GM18861 (cell line): ENCODE results near the gene ZBTB48.
"Not testable (repeated sequence)": the region's sequence is repeated elsewhere in the genome, so short reads cannot be mapped to it uniquely, and the experiment has no call there.

Experiments used
- ATAC-seq: cut with Tn5 transposase; IDR thresholded peaks from one replicate; pipeline ENCODE4 v1.9.1; 2021; ENCODE audit not compliant: unreplicated experiment

The ZBTB48 gene

GRCh38 chr1:6631058-6631457 lies 51.3 kb downstream of the ZBTB48 start:
- ATAC-seq = no peak

- ATAC-seq = no peak
These were observed 53.1 kb downstream of the ZBTB48 start for GRCh38 chr1:6632588-6633514.

- no peak for ATAC-seq
These were observed 54.7 kb downstream of the ZBTB48 start for GRCh38 chr1:6634371-6635052.

GRCh38 chr1:6635161-6635909 lies 55.5 kb downstream of the ZBTB48 start:
- no peak for ATAC-seq

- ATAC-seq = no peak
These were observed 56.3 kb downstream of the ZBTB48 start for GRCh38 chr1:6635910-6636760.

GRCh38 chr1:6636778-6637177 lies 57.0 kb downstream of the ZBTB48 start:
- ATAC-seq = not testable (repeated sequence)

GRCh38 chr1:6637770-6638169 lies 58.0 kb downstream of the ZBTB48 start:
- no peak for ATAC-seq

- no peak for ATAC-seq
These were observed 58.4 kb downstream of the ZBTB48 start for GRCh38 chr1:6638226-6638625.
